ENCODE data around the gene NUBP2. TPM values are rescaled to one million over a fixed set of nuclear protein-coding genes. Genes with fewer than 3 reads are reported as not detected.

NUBP2 gene
- total and polyA plus RNA-seq, 2 donors (not counting 3 experiments of a cell fraction or from before 2014, with no cell fraction given), result 55.0 to 69.6 TPM

DNA sequence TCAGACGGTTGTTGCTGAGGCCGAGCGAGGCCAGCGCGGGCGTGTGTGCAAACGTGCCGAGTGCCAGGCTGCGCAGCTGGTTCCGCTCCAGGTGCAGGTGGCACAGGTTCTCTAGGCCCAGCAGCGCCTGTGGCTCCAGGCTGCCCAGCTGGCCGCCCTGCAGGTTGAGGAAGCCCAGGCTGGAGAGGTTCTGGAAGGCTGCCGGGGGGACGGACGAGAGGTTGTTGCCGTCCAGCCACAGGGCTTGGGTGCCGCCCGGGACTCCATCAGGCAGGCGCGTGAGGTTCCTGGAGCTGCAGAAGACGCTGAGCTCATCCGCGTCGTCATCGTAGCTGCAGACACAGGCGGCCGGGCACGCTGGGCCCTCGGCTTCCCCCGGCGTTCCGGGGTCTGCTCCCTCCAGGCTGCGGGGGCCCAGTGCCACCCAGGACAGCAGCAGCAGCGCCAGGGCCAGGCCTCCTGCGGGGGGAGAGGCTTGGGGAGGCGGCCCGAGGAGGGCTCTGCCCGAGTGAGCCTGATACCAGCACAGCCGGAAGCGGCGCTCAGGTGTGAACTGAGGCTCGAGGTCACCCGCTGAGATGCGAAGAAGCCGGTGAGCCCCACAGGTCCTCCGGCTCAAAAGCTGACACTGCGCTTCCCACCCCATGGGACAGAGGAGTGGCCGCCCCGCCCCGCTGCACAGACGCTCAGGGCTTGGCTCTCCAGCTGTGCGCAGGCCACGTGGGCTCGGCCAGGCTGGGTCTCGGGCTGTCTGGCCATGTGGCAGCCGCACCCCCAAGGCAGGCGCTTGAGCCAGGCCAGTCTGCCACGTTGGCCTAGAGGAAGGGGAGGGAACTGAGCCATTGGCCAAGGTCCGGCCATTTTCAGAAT lies 9.4 kb downstream of the NUBP2 start:
- intact Hi-C loops (cut with micrococcal nuclease) (no loop called here), dilution Hi-C loops (cut with MboI; ENCODE audit: extremely low pct_ligation_motif_present, low sequenced_read_pairs) (no loop called here)
- no peaks in the 10 kb centered on the region for H3K4me1 ChIP-seq (ENCODE audit: control insufficient read depth, extremely low read depth, insufficient read depth, low read length)
- no peaks in the 10 kb centered on the region for H3K27me3 ChIP-seq (ENCODE audit: control insufficient read depth in 2 of 2, insufficient read depth in 2 of 2, low read length in 2 of 2)
- no peaks in the 10 kb centered on the region for H4K20me1 ChIP-seq (replicated peaks; ENCODE audit: control insufficient read depth, extremely low read depth, insufficient read depth, low read length)
- no TSS peak for BruUV-seq (replicated peaks)
- no peaks in the 10 kb centered on the region for H3K9me3 ChIP-seq (replicated peaks; ENCODE audit: control insufficient read depth, insufficient read depth, low read length)
- H2AFZ ChIP-seq (ENCODE audit: low read depth, low read length), result no peak overlapping the region
- FAIRE-seq, result no peak
- H3K4me2 ChIP-seq (ENCODE audit: insufficient read depth, low read length), result no peak overlapping the region
- no peak for TF ChIP-seq FOS (IDR thresholded peaks at IDR 0.05; ENCODE audit: borderline replicate concordance, insufficient read depth, low read length)
- no peak for TF ChIP-seq GATA2 (IDR thresholded peaks at IDR 0.05; ENCODE audit: insufficient read depth, insufficient read length, low read depth, low read length)
- TF ChIP-seq EZH2 (IDR thresholded peaks at IDR 0.05; ENCODE audit: borderline replicate concordance, low read depth, low read length, severe bottlenecking), result no peak
- no peak for TF ChIP-seq POLR2A (IDR thresholded peaks at IDR 0.05; ENCODE audit: low read depth, low read length)
- TF ChIP-seq MYC (IDR thresholded peaks at IDR 0.05; ENCODE audit: low read depth, low read length), result no peak
- TF ChIP-seq, protein P1, sequence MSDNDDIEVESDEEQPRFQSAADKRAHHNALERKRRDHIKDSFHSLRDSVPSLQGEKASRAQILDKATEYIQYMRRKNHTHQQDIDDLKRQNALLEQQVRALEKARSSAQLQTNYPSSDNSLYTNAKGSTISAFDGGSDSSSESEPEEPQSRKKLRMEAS (IDR thresholded peaks at IDR 0.05; ENCODE audit: insufficient read depth, insufficient read length), result no peak
- no peak for TF ChIP-seq JUN (IDR thresholded peaks at IDR 0.05; ENCODE audit: borderline replicate concordance, insufficient read depth, insufficient read length, low read depth)
- TF ChIP-seq POLR2AphosphoS5 (IDR thresholded peaks at IDR 0.05; ENCODE audit: insufficient read depth, low read depth, low read length), result no peak
- no peak for TF ChIP-seq CTCF (IDR thresholded peaks at IDR 0.05; ENCODE audit: extremely low read depth in 1 of 2, insufficient read depth in 1 of 2, low read depth in 1 of 2, low read length in 2 of 2)
- no peak overlapping the region for H3K27ac ChIP-seq (ENCODE audit: insufficient read depth, low read depth, low read length)
- DNase-seq (ENCODE audit: low read depth, low spot score), result no peak
- POLR2A ChIA-PET, result no interaction called here
- no peaks in the 10 kb centered on the region for H3K9me1 ChIP-seq (replicated peaks; ENCODE audit: control insufficient read depth, extremely low read depth, insufficient read depth, low read length)
- CTCF ChIA-PET, result interaction anchor here (1.0 kb wide), 1 partner anchor 32 kb away, joined by 3 read pairs; no protein-coding TSS in a partner anchor
- H3K9ac ChIP-seq (replicated peaks; ENCODE audit: extremely low read depth, insufficient read depth, low read length), result no peak overlapping the region
- no peaks in the 10 kb centered on the region for H3K79me2 ChIP-seq (ENCODE audit: control insufficient read depth, insufficient read depth, low read length)
- peaks cover 0 to 14% of the 10 kb centered on the region in 2 experiments for H3K36me3 ChIP-seq (ENCODE audit: control insufficient read depth in 2 of 2, extremely low read depth in 1 of 2, insufficient read depth in 2 of 2, low read length in 2 of 2)
- no peak overlapping the region for H3K4me3 ChIP-seq (replicated peaks in 1 of 3; ENCODE audit: insufficient read depth in 1 of 3, low read depth in 1 of 3, low read length in 3 of 3)
